HG02623 (cell line): ENCODE data around the gene GPX2.
A peak's percentile ranks its signal among the peaks of the same experiment; 100 is the strongest.
"Not testable (repeated sequence)": the region's sequence is repeated elsewhere in the genome, so short reads cannot be mapped to it uniquely, and the experiment has no call there.

Experiments used
- ATAC-seq: cut with Tn5 transposase; IDR thresholded peaks from one replicate; pipeline ENCODE4 v1.9.1; 2021; ENCODE audit warnings: moderate library complexity; ENCODE audit not compliant: unreplicated experiment

The GPX2 gene

DNA sequence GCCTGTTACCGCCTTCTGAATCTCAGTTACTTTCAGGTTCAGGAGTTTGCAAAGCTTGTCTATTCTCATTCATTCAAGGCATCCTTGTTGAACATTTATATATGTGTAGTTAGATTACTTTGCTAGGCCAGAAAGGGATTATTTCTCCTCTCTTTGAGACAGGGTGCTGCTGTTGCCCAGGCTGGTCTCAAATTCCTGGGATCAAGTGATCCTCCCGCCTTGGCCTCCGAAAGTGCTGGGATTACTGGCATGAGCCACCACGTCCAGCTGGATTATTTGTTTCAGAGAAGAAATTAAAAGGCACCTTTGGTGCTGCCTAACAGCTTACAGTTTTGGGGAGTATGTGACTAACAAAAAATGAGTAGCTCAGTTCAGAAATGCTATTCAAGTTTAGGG lies 27.5 kb downstream of the GPX2 start:
- no peak for ATAC-seq

DNA sequence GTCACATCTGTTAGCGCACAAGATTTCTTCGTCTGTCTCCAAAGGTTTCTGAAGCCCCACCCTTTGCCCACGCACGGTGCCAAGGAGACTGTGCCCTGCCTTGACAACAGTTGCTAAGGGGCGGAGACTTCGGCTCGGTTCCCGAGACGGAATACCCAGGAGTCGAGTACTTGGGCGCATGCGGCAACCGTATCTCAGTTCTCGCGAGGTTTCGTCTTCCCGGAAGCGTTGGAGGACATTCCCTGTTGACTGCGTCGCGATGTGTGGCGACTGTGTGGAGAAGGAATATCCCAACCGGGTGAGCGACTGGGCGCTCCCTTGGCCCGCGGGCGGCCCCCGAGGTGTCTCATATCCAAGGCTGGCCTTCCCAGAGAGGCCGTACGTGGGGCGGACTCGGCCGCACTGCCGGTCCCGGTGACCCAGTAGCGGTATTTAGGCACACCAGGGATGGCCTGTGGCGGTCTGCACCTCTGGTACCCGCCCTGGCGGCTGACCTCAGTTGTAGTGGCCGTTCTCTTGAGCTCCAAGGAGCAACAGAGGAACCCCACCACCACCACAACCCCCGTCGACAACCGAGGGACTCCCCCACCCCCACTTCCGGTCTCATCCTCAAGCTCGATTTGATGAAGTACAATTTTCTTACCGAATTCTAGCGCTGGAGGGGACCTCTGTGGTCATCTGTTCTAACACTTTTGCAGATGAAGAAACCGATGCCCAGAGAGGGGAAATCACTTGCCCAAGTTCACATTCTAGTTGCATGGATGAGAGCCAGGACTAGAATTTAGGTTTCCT lies 28.1 kb downstream of the GPX2 start, which contains the start of gene CHURC1:
Gene CHURC1, plus strand, starts transcription at position 219 of the 792 bp plus-strand sequence. Its CDS starts 41 bp downstream, at position 260.
- ATAC-seq: peak; percentile 95

DNA sequence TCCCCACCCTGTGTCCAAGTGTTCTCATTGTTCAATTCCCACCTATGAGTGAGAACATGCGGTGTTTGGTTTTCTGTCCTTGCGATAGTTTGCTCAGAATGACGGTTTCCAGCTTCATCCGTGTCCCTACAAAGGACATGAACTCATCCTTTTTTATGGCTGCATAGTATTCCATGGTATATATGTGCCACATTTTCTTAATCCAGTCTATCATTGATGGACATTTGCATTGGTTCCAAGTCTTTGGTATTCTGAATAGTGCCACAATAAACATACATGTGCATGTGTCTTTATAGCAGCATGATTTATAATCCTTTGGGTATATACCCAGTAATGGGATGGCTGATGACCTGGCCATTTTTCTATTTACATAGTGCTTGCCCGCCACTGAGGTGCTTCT lies 29.1 kb downstream of the GPX2 start:
- ATAC-seq: not testable (repeated sequence)

DNA sequence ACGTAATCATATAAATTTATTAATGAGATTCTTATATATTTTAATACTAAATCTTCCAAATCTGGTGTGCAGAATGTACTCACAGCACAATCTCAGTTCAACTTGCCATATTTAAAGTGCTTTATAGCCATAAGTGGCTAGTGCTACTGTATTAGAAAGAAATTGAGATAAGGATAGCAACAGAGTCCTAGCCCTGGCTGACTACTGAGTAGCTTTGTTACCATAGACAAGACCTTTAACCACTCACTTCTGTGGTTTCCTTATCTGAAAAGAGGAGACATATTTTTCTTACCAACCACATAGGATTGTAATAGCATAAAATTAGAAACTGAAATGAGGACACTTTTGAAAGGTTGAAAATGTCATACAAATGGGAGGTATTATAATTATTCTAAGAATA lies 30.3 kb downstream of the GPX2 start:
- ATAC-seq: no peak

DNA sequence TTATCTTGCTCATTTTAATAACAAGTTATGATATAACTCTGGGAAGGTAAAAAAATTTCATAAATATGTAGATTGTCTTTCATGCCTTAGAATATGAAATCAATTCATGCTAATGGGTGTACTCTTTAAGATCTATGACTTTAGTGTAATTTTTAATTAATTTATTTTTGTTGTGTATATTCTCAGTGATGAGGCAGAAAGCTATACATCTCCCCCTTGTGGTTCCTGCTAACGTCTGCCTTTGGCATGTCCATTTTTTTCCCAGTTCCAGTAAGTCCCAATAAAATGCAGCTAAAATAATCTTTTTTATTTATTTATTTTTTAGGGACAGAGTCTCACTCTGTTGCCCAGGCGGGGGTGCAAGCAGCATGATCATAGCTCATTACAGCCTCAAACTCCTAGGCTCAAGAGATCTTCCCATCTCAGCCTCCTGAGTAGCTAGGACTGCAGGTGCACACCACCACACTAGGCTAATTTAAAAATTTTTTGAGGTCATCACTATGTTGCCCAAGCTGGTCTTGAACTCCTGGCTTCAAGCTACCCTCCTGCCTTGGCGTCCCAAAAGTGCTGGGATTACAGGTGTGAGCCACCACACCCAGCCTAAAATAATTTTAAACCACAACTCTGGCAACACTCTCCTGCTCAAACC lies 31.6 kb downstream of the GPX2 start:
- no peak for ATAC-seq

DNA sequence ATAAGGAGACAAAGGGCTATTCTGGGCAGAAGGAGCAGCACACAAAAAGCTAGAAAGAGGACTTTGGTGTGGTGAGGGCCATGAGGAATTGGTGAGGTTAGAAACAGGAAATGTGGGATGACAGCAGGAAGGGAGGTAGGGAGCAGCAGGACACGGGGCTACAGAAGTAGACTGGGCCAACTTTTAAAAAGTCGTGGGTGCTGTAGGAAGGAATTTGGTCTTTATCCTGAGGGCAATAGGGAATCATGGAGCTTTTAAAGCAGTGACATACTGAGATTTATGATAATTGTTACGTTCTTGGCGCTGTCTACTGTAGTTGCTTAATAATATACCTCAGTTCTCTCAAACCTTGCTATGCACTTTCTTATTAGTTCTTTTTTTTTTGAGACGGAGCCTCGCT lies 36.5 kb downstream of the GPX2 start:
- ATAC-seq: no peak

DNA sequence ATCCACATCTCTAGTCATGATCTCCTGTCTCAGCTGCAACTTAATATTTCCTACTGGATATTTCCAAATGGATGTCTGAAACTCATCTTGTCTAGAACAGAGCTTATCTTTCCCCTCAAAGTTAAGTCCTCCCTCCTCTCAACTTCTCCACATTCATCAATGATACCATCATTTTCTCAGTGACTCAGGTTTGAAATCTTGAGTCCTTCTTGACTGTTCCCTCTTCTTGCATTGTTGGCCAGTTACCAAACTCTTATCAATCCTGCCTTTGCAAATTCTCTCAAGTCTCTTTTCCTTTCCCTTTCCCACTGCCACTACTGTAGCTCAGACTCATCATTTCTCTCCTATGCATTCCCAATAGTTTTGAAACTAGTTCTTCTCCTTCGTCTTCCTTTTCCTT lies 42.6 kb downstream of the GPX2 start:
- ATAC-seq: no peak

DNA sequence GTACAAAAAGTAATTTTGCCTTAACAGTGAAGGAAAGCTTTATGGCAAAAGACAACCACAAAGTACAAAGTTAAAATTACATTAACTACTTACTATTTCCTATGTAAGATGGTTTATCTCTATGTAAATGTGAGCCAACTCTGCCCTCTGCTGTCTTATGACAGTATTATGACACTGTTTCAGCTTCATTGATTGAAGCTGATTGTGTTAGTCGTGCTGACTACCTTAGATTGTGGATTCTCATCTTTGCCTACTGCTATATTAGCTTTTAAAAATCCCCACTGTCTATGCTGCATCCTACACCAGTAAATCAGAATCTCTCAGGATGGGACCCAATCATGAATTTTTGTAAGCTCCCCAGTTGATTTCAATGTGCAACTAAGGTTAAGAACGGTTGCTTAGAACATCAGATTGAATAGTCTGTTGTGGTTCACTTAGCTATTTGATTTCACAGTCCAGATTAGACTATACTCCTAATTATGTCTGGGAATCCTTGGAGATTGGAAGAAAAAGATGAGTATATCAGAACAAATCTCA lies 50.6 kb downstream of the GPX2 start:
- ATAC-seq: no peak

DNA sequence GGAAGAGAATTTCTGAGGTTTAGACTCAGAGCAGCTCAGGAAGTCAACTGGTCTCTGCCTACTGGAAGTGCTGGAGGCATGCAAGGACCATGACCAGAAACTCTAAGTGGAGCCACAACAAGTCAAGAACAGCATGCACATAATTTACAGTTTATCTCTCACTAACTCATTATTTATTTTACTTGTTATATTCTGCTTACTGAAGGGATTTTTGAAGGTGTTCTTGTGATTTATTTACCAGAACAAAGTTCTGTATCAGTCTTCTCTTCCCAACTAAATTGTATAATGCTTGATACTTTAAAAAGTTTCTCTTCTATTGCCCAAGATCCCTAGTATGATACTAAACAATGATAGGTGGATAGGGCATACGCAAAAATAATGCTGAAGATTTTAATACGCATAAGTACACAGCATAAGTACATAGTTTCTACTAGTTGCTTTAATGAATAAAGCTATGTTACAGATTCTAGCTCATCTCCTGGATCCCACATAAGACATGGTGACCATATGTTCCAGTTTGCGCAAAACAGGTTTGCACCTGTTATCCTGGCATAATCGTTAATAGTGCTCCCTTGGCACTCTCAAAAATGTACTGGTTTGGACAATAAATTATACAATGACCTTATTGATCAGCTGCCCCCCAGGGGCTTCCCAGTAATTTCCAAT lies 51.2 kb downstream of the GPX2 start:
- ATAC-seq: no peak

DNA sequence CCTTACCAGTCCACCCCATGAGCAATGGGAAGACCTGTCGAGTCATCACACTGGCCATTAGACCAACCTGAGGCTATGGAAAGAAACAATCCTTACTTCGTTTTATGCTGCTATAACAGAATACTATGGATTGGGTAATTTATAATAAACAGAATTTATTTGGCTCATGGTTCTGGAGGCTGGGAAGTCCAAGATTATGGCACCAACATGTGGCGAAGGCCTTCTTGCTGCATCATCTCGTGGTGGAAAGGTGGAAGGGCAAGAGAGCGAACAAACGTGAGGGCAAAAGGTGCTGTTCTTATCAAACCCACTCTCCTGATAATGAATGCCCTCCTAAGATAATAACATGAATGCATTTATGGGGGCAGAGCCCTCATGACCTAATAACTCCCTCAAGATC lies 53.2 kb downstream of the GPX2 start:
- no peak for ATAC-seq
